22Rv1 (cell line): Measurements from ENCODE around the gene CRACR2B.

ENCODE experiments used
- H3K27ac ChIP-seq: fragments of 450-650 bp; 2 replicates; pipeline ENCODE4 v1.5.1; 2017
- ZFX ChIP-seq: fragments of 450-650 bp; IDR thresholded peaks from 2 replicates; pipeline ENCODE4 v1.6.1; 2017; ENCODE audit warnings: antibody characterized with exemption, borderline replicate concordance
- TF ChIP-seq, protein P1 (sequence below): fragments of 450-650 bp; IDR thresholded peaks from 2 replicates; pipeline ENCODE4 v1.5.1; 2017; ENCODE audit warnings: mild to moderate bottlenecking

CRACR2B gene

DNA sequence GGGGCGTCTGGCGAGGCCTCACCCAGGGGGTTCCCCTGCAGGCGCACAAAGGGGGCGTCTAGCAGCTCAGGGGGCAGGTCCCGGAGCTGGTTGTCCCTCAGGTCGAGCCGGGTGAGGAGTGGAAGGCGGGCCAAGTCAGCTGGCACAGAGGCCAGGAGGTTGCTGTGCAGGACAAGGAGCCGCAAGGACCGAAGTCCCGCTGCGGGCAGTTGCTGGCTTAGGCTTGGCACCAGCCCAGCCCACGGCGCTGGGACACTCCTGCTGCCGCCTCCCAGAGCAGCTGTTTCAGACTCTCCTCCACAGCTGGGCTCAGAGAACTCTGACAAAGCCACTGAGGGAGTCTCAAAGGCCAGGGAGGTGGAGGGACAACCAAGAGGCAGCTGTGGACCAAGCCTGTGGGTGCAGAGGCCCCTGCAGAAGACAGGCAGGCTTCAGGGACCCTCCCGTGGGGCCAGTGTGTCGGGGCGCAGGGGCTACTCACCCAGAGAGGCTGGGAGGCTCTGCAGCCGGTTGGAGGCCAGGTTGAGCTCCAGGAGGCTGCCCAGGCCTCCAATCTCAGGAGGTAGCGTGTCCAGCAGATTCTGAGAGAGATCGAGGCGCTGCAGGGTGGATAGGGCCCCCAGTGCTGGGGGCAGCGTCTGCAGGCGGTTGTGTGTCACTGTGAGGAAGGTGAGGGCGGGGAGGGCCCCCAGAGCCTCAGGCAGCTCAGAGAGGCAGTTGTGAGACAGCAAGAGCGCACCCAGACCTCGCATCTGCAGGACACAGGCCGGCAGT lies 24.8 kb upstream of the CRACR2B start:
- H3K27ac ChIP-seq, result peak overlapping the region; percentile 93; the same call in 1 of the 2 replicates
- TF ChIP-seq ZFX, result no peak
- TF ChIP-seq, protein P1, sequence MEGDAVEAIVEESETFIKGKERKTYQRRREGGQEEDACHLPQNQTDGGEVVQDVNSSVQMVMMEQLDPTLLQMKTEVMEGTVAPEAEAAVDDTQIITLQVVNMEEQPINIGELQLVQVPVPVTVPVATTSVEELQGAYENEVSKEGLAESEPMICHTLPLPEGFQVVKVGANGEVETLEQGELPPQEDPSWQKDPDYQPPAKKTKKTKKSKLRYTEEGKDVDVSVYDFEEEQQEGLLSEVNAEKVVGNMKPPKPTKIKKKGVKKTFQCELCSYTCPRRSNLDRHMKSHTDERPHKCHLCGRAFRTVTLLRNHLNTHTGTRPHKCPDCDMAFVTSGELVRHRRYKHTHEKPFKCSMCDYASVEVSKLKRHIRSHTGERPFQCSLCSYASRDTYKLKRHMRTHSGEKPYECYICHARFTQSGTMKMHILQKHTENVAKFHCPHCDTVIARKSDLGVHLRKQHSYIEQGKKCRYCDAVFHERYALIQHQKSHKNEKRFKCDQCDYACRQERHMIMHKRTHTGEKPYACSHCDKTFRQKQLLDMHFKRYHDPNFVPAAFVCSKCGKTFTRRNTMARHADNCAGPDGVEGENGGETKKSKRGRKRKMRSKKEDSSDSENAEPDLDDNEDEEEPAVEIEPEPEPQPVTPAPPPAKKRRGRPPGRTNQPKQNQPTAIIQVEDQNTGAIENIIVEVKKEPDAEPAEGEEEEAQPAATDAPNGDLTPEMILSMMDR, result no peak

DNA sequence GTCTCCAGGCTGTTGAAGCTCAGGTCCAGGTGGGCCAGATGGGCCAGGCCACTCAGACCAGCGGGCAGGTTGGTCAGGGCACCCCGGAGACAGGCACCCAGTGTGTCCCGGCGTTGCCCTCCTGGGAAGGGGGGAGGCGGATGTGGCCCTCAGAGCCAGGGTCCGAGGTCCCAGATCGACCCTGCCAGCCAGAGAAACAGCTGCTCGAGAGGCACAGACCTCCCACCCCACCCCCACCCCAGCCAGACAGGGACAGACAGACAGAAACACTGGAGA lies 24.3 kb upstream of the CRACR2B start:
- H3K27ac ChIP-seq, result peak overlapping the region; percentile 93
- no peak for TF ChIP-seq ZFX
- TF ChIP-seq, protein P1, result no peak

DNA sequence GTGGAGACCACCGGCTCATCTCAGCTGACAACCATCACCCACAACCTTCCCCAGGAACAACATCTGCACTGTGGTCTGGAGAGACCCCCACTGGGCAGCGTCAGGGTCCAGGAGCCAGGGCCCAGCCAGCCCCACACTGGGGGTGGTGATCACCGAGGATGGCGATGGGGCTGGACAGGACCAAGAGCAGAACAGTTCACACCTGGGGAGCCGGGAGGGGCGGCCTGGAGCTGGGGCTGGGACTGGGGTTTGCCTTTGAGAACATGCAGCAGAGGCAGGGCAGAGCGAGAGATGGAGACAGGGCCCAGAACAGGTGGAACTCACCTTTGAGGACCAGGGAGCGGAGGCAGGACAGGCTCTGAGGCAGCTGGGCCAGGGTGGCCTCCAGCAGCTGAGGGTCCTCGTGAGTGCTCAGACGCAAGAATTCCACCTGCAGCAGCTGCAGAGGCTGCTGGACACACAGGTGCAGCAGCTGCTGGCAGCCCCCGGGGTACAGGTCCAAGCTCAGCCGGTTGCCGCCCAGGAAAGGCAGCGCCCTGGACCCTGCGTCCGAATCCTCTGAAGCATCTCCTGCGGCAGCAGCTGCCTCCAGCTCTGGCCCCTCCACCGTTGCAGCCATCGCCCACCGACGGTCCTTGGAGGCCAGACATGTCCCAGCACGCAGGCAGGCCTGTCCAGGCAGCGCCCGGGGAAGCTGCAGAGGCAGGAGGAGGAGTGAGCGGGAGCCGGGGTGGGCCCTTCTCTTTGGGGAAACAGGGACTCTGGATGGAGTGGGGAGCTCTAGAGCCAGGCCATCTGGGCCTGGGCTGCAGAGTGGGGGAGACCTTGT lies 23.7 kb upstream of the CRACR2B start:
- peak overlapping the region; percentile 93 for H3K27ac ChIP-seq
- TF ChIP-seq, protein P1, result no peak
- TF ChIP-seq ZFX, result no peak

DNA sequence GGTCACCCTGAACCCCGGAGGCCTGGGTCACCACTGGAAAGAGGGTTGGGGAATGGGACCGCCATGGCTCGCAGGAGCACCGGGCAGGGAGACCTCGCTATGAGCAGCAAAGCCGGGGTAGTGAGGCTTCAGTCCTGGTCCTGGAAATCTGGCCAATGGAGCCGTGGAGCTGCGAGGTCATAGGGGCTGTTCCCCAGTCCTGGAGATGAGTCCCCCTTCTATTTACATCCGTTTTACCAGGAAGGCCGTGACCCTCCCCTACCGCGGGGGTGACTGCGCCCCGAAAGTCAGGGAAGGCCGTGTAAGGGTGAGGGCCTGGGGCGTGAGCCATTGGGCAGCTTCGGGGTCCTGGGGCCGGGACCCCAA lies 23.1 kb upstream of the CRACR2B start:
- no peak for TF ChIP-seq ZFX
- TF ChIP-seq, protein P1, result no peak
- H3K27ac ChIP-seq, result peak overlapping the region; percentile 93

DNA sequence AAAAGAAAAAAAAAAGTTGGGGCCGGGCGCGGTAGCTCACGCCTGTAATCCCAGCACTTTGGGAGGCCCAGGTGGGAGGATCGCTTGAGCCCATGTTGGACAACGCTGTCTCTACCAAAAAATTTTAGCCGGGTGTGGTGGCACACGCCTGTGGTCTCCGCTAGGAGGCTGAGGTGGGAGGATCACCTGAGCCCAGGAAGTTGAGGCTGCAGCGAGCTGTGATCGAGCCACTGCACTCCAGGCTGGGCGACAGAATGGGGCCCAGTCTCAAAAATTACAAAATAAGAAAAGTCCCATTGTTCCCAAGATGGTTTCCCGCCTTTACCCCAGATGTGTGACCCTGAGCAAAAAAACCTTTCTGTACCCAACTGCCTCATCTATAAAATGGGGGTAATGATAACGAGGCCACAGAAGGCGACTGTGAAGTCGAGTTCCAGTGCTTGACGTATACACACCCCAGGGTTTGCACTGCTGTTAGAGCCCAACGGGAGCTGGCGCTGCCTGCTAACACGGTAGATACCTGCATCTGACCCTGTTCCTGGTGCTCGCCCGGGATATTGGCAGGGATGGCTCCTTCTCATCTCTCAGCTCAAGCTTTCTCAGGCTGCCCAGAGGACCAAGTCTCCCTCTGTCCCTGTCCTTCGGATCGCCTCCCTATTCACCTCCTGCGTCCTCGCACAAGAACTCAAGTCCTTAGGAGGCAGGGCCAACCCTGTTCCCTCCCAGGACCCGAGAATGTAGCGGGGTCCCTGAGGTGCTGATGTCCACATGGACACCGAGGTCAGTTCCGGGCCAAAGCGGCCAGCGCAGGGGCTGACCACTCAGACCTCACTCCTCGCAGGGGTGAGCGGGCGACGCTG lies 19.1 kb upstream of the CRACR2B start:
- TF ChIP-seq ZFX, result no peak
- TF ChIP-seq, protein P1, result no peak
- H3K27ac ChIP-seq, result peak overlapping the region; percentile 93

DNA sequence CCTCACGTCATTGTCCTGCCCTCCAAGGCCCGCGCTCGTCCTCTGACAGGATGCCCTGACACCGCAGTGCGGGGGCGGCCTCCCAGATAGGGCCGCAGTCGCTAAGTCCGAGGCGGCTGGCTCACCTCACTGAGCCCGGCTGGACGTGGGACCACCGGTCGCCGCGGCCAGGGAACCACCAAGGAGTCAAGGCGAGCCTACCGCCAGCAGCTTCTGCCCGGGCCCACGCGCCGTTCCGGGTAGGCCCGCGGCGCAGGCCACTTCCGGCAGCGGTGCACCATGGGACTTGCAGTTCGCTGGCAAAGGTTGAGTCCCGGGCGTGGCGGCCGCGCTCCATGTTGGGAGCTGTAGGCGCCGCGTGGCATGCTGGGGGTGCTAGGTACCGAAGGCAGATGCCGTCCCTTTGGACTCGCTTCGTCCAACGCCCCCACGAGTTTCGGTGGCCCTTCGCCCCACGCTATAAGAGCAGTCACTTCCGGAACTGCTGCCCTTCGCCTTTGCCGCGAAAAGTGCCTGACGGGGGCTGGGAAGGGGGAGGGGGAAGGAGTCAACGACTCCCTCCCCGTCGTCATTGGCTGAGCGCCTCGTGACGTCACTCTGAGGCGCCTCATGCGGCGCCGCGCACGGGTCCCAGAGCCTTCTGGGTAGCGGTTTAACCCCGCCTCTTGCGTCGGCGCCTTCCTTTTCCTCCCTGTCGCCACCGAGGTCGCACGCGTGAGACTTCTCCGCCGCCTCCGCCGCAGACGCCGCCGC lies 18.3 kb upstream of the CRACR2B start, which contains the start of gene RPLP2:
Gene RPLP2 (plus strand): TSS at position 681 of the 753 bp plus-strand sequence. CDS start 268 bp downstream, outside the sequence.
- TF ChIP-seq, protein P1, result no peak
- TF ChIP-seq ZFX, result peak; percentile 46; the same call in 1 of the 2 replicates
- H3K27ac ChIP-seq, result peak within 1 kb of the TSS; percentile 93
